ENCODE results near the gene KRI1.

DNA sequence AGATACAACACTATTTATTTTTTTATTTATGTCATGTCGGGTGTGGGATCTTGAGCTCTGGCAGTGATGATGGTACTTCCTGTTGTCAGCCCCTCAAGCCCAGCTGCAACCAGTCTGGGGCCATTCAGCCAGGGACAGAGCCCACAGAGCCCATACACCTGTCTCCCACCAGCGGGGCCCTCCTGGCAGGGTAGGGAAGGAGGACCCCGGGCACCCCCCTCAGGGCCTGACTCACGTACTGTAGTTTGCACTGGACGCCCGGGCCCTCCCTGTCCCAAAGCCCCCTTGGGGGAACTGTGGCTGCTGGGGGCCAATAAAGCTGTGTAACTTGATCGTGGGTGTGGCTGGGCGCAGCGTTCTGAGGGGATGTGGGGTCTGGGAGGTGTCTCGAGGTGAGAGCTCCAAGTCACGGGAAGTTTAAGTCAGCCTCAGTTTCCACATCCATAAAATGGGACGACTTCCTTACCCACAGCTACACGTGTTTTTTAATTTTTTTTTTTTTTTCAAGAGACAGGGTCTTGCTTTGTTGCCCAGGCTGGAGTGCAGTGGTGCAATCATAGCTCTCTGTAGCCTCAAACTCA, 12.6 kb downstream of the KRI1 start:
- TF ChIP-seq POLR2AphosphoS5 (IDR thresholded peaks at IDR 0.05; ENCODE audit: borderline replicate concordance, low read depth, low read length), result no peak
- TF ChIP-seq EZH2 (IDR thresholded peaks at IDR 0.05), result no peak

All from SK-N-MC (cell line).